OCI-LY7 (cell line): ENCODE results near the gene C1orf21. TPM values are rescaled to one million over a fixed set of nuclear protein-coding genes. Genes with fewer than 3 reads are reported as not detected.

Source experiments
- BruUV-seq: library from RNA; stranded (reverse); fragments of 400-500 nt; replicated peaks from 2 replicates; lab custom pipeline; 2021; lab: Mats Ljungman, UMichigan
- CTCF ChIA-PET: fragments of 300-600 bp; sonication (Branson Sonifier 250); formaldehyde crosslinking; loops from one replicate; lab custom pipeline; 2022; ENCODE audit warnings: antibody characterized with exemption; ENCODE audit not compliant: unreplicated experiment; lab: Charles Lee
- POLR2A ChIA-PET: fragments of 300-600 bp; sonication (Branson Sonifier 250); formaldehyde crosslinking; loops from one replicate; lab custom pipeline; 2022; ENCODE audit warnings: antibody characterized with exemption; lab: Charles Lee
- DNase-seq: peaks from one replicate; pipeline ENCODE4 v3.0.0-alpha.2; 2015; ENCODE audit warnings: low spot score
- H2AFZ ChIP-seq: fragments of 200-600 bp; sonication (generic), shearing (Covaris generic); 2 replicates; pipeline ENCODE4 v1.6.1; 2014; ENCODE audit warnings: mild to moderate bottlenecking, antibody characterized with exemption, low read length, moderate library complexity
- H3K27ac ChIP-seq: fragments of 200-600 bp; sonication (generic); 2 replicates; pipeline ENCODE4 v1.5.1; 2014; ENCODE audit warnings: mixed run types, low read depth, mild to moderate bottlenecking, moderate library complexity, low read length, inconsistent platforms; ENCODE audit not compliant: poor library complexity, severe bottlenecking
- H3K36me3 ChIP-seq: fragments of 200-600 bp; sonication (generic); 2 replicates; pipeline ENCODE4 v1.6.1; 2014; ENCODE audit warnings: mild to moderate bottlenecking, antibody characterized with exemption, low read length, moderate library complexity, mixed read lengths; ENCODE audit not compliant: insufficient read depth
- H3K4me1 ChIP-seq: fragments of 200-600 bp; sonication (generic); 2 replicates; pipeline ENCODE4 v1.5.1; 2014; ENCODE audit warnings: mild to moderate bottlenecking, low read length; ENCODE audit not compliant: insufficient read depth, poor library complexity, severe bottlenecking
- H3K4me2 ChIP-seq: fragments of 200-600 bp; sonication (generic); 2 replicates; pipeline ENCODE4 v1.6.1; 2014; ENCODE audit warnings: mild to moderate bottlenecking, low read length
- H3K4me3 ChIP-seq: fragments of 200-600 bp; sonication (generic); 2 replicates; pipeline ENCODE4 v1.5.1; 2014; ENCODE audit warnings: mild to moderate bottlenecking, low read depth, low read length; ENCODE audit not compliant: poor library complexity, severe bottlenecking
- H3K79me2 ChIP-seq: fragments of 200-600 bp; sonication (generic); 2 replicates; pipeline ENCODE4 v1.6.1; 2016; ENCODE audit warnings: low read depth, mild to moderate bottlenecking, low read length, moderate library complexity, mixed read lengths; ENCODE audit not compliant: insufficient read depth
- H3K9me2 ChIP-seq: fragments of 200-600 bp; sonication (generic); 2 replicates; pipeline ENCODE4 v1.6.1; 2016; ENCODE audit warnings: mild to moderate bottlenecking, low read length, mixed read lengths; ENCODE audit not compliant: insufficient read depth
- H3K9me3 ChIP-seq: fragments of 200-600 bp; sonication (generic); 2 replicates; pipeline ENCODE4 v1.6.1; 2014; ENCODE audit warnings: mild to moderate bottlenecking, mixed run types, low read length, mixed read lengths
- H4K20me1 ChIP-seq: fragments of 200-600 bp; sonication (generic); 2 replicates; pipeline ENCODE4 v1.6.1; 2014; ENCODE audit warnings: mild to moderate bottlenecking, antibody characterized with exemption, low read length, moderate library complexity, mixed read lengths; ENCODE audit not compliant: insufficient read depth
- CTCF ChIP-seq: fragments of 200-600 bp; sonication (generic); conservative IDR thresholded peaks from 2 replicates; pipeline ENCODE4 v1.5.1; 2014; ENCODE audit warnings: mild to moderate bottlenecking, antibody characterized with exemption, low read length, moderate library complexity, mixed read lengths
- EZH2phosphoT487 ChIP-seq: fragments of 200-600 bp; sonication (generic); IDR thresholded peaks from 2 replicates; pipeline ENCODE4 v1.6.1; 2018; ENCODE audit warnings: low read depth, borderline replicate concordance, mild to moderate bottlenecking, mixed run types, antibody characterized with exemption, low read length, moderate library complexity, mixed read lengths
- intact Hi-C: fragments of 100-400 bp; cut with micrococcal nuclease; formaldehyde crosslinking; loops from one replicate; pipeline ENCODE4 v1.10.0; 2022; ENCODE audit not compliant: unreplicated experiment
- total RNA-seq, 2 experiments: library from RNA; depleted of rRNA in 1 of 2; stranded (reverse); fragments of >200 nt in 1 of 2; shearing (Covaris generic) in 1 of 2; gene quantifications; 2 replicates each; pipeline ENCODE4 v1.2.3, GENCODE V29; 2014 to 2022

Gene C1orf21
- total RNA-seq, 2 experiments from 2014 or later, result not detected

- no peak for DNase-seq
- Histone ChIP-seq H3K9me3 (no peaks in the 10 kb centered on the region), H2AFZ (no peak overlapping the region), H3K36me3 (no peaks in the 10 kb centered on the region), H3K79me2 (no peaks in the 10 kb centered on the region), H3K4me2 (no peak overlapping the region), H3K9me2 (no peaks in the 10 kb centered on the region), H3K4me3 (no peak overlapping the region), H4K20me1 (no peaks in the 10 kb centered on the region), H3K4me1 (no peaks in the 10 kb centered on the region), H3K27ac (no peak overlapping the region)
- CTCF ChIA-PET, result no interaction called here
- TF ChIP-seq EZH2phosphoT487 (no peak), CTCF (no peak)
- POLR2A ChIA-PET, result no interaction called here
- intact Hi-C loops, result no loop called here
- BruUV-seq, result no TSS peak
These were observed 69.0 kb downstream of the C1orf21 start for GRCh38 chr1:184455786-184456185.

- no peaks in the 10 kb centered on the region for H3K9me3 ChIP-seq
- H3K27ac ChIP-seq, result no peak overlapping the region
- POLR2A ChIA-PET, result no interaction called here
- no peaks in the 10 kb centered on the region for H3K36me3 ChIP-seq
- DNase-seq, result no peak
- CTCF ChIA-PET, result no interaction called here
- H3K79me2 ChIP-seq, result no peaks in the 10 kb centered on the region
- no peak overlapping the region for H2AFZ ChIP-seq
- H3K9me2 ChIP-seq, result no peaks in the 10 kb centered on the region
- H3K4me2 ChIP-seq, result no peak overlapping the region
- no TSS peak for BruUV-seq
- no peak for TF ChIP-seq CTCF
- TF ChIP-seq EZH2phosphoT487, result no peak
- H3K4me3 ChIP-seq, result no peak overlapping the region
- H4K20me1 ChIP-seq, result no peaks in the 10 kb centered on the region
- intact Hi-C loops, result no loop called here
- no peaks in the 10 kb centered on the region for H3K4me1 ChIP-seq
These were observed 69.4 kb downstream of the C1orf21 start for GRCh38 chr1:184456189-184456588.

GRCh38 chr1:184457500-184457899, 70.7 kb downstream of the C1orf21 start:
- H2AFZ ChIP-seq, result no peak overlapping the region
- ChIA-PET CTCF (no interaction called here), POLR2A (interaction anchor here (1.1 kb wide), 1 partner anchor 51 kb away, joined by 4 read pairs; no protein-coding TSS in a partner anchor)
- no peaks in the 10 kb centered on the region for H3K4me1 ChIP-seq
- no peak overlapping the region for H3K27ac ChIP-seq
- H3K36me3 ChIP-seq, result no peaks in the 10 kb centered on the region
- H3K9me2 ChIP-seq, result no peaks in the 10 kb centered on the region
- H4K20me1 ChIP-seq, result no peaks in the 10 kb centered on the region
- TF ChIP-seq EZH2phosphoT487, result no peak
- no peak for TF ChIP-seq CTCF
- no peak overlapping the region for H3K4me3 ChIP-seq
- intact Hi-C loops, result no loop called here
- no TSS peak for BruUV-seq
- no peak overlapping the region for H3K4me2 ChIP-seq
- H3K9me3 ChIP-seq, result no peaks in the 10 kb centered on the region
- no peak for DNase-seq
- no peaks in the 10 kb centered on the region for H3K79me2 ChIP-seq
